Iris pigment epithelial cell (primary cell): ENCODE measurements around the gene TENT4A.

ENCODE experiments used
- DNase-seq: peaks from one replicate; pipeline ENCODE4 v3.0.0-alpha.2; 2011; ENCODE audit warnings: low read depth

TENT4A gene

GRCh38 chr5:6752782-6753181 is 39.5 kb downstream of the TENT4A start:
- DNase-seq = no peak

- no peak for DNase-seq
Observed at GRCh38 chr5:6753851-6754250, 40.6 kb downstream of the TENT4A start.

GRCh38 chr5:6754766-6755165 is 41.5 kb downstream of the TENT4A start:
- DNase-seq = no peak

GRCh38 chr5:6755519-6755918 is 42.3 kb downstream of the TENT4A start:
- DNase-seq = no peak

- no peak for DNase-seq
Observed at GRCh38 chr5:6755941-6756340, 42.7 kb downstream of the TENT4A start.

- DNase-seq = no peak
Observed at GRCh38 chr5:6757414-6757969, 44.3 kb downstream of the TENT4A start.

GRCh38 chr5:6758236-6758635 is 45.0 kb downstream of the TENT4A start:
- no peak for DNase-seq

GRCh38 chr5:6758706-6759105 is 45.5 kb downstream of the TENT4A start:
- no peak for DNase-seq

- peak; percentile 15 for DNase-seq
Observed at GRCh38 chr5:6759401-6759800, 46.2 kb downstream of the TENT4A start.

- DNase-seq = no peak
Observed at GRCh38 chr5:6759983-6760382, 46.8 kb downstream of the TENT4A start.

GRCh38 chr5:6760686-6761085 is 47.5 kb downstream of the TENT4A start:
- DNase-seq = no peak

- DNase-seq = no peak
Observed at GRCh38 chr5:6761333-6761732, 48.1 kb downstream of the TENT4A start.

- no peak for DNase-seq
Observed at GRCh38 chr5:6762116-6762515, 48.9 kb downstream of the TENT4A start.

- no peak for DNase-seq
Observed at GRCh38 chr5:6762697-6763096, 49.5 kb downstream of the TENT4A start.

GRCh38 chr5:6763191-6763590 is 50.0 kb downstream of the TENT4A start:
- no peak for DNase-seq

- peak; percentile 74 for DNase-seq
Observed at GRCh38 chr5:6765612-6766525, 52.6 kb downstream of the TENT4A start.

- DNase-seq = peak; percentile 35
Observed at GRCh38 chr5:6766604-6767093, 53.4 kb downstream of the TENT4A start.

- DNase-seq = no peak
Observed at GRCh38 chr5:6767481-6768063, 54.3 kb downstream of the TENT4A start.

- no peak for DNase-seq
Observed at GRCh38 chr5:6768590-6769230, 55.5 kb downstream of the TENT4A start.

GRCh38 chr5:6770826-6771607 is 57.8 kb downstream of the TENT4A start:
- DNase-seq = no peak

- no peak for DNase-seq
Observed at GRCh38 chr5:6772886-6773285, 59.7 kb downstream of the TENT4A start.
